ENCODE measurements around the gene MISP. TPM values are rescaled to one million over a fixed set of nuclear protein-coding genes. Genes with fewer than 3 reads are reported as not detected.

MISP gene
- total and polyA plus RNA-seq, 2 of the 8 experiments (the other 6 are each of a cell fraction or from before 2014, with no cell fraction given): 0.43 to 0.45 TPM

GRCh38 chr19:732148-733069, 18.5 kb upstream of the MISP start:
- Histone ChIP-seq H3K4ac (replicated peaks; ENCODE audit: insufficient read length, low read depth, low read length) (no peak overlapping the region), H4K20me1 (replicated peaks in 1 of 2; ENCODE audit: control insufficient read depth in 1 of 2, insufficient read depth in 2 of 2, low read length in 2 of 2) (peaks cover 0 to 9% of the 10 kb centered on the region in 2 experiments), H3K27me3 (replicated peaks in 1 of 4; ENCODE audit: control insufficient read depth in 3 of 4, extremely low read depth in 1 of 4, insufficient read depth in 3 of 4, low read length in 3 of 4) (no peaks in the 10 kb centered on the region), H3K4me2 (ENCODE audit: insufficient read depth in 1 of 2, low read depth in 2 of 2, low read length in 2 of 2) (no peak overlapping the region), H2BK15ac (ENCODE audit: low read length) (no peak overlapping the region), H3K79me2 (ENCODE audit: control insufficient read depth in 1 of 2, insufficient read depth in 2 of 2, low read length in 2 of 2) (no peaks in the 10 kb centered on the region), H3K9me3 (ENCODE audit: insufficient read depth in 2 of 2, low read depth in 1 of 2, low read length in 1 of 2) (no peaks in the 10 kb centered on the region), H3K36me3 (ENCODE audit: control insufficient read depth in 2 of 4, insufficient read depth in 4 of 4, low read length in 3 of 4) (no peaks in the 10 kb centered on the region), H3K27ac (ENCODE audit: low read depth, low read length) (no peak overlapping the region), H3K23ac (ENCODE audit: insufficient read length) (no peak overlapping the region), H2AFZ (ENCODE audit: low read length) (no peak overlapping the region), H3K9ac (replicated peaks in 1 of 4; ENCODE audit: extremely low read depth in 1 of 4, low read depth in 3 of 4, low read length in 3 of 4) (no peak overlapping the region), H2BK5ac (ENCODE audit: low read depth, low read length) (no peak overlapping the region), H3K14ac (ENCODE audit: insufficient read length) (no peak overlapping the region), H3K18ac (ENCODE audit: extremely low read depth, low read length) (no peak overlapping the region), H4K5ac (ENCODE audit: insufficient read length, low read depth, low read length) (no peak overlapping the region), H3K23me2 (ENCODE audit: low read depth, low read length) (no peaks in the 10 kb centered on the region), H3K4me1 (replicated peaks in 1 of 4; ENCODE audit: control insufficient read depth in 3 of 4, insufficient read depth in 4 of 4, low read length in 3 of 4) (no peaks in the 10 kb centered on the region), H4K91ac (replicated peaks; ENCODE audit: insufficient read length, low read length) (no peak overlapping the region), H3K56ac (replicated peaks; ENCODE audit: insufficient read length, low read depth, low read length) (no peak overlapping the region), H2AK5ac (ENCODE audit: low read depth, low read length) (no peak overlapping the region), H3K79me1 (ENCODE audit: low read depth, low read length) (no peaks in the 10 kb centered on the region; the same call in 1 of the 2 replicates), H4K8ac (ENCODE audit: extremely low read depth, insufficient read depth, low read length) (0 out of 2 replicates have a peak overlapping the region, but pooled peaks have one; percentile 14), H2BK120ac (replicated peaks; ENCODE audit: low read depth, low read length) (no peak overlapping the region), H2BK20ac (ENCODE audit: low read length) (no peak overlapping the region), H3K4me3 (ENCODE audit: extremely low read depth in 1 of 4, insufficient read depth in 2 of 4, low read depth in 3 of 4, low read length in 4 of 4) (no peak overlapping the region), H2BK12ac (ENCODE audit: low read depth, low read length) (no peak overlapping the region)
- DNase-seq (ENCODE audit: low read depth in 1 of 2, low spot score in 2 of 2): no peak
- no peak for FAIRE-seq
- CTCF ChIA-PET (ENCODE audit: partially characterized antibody): interaction anchor here (0.8 to 3.5 kb wide), 10 partner anchors 9 to 148 kb away, joined by 3 to 17 read pairs (median 5); partner anchors contain the start of gene RNF126
- POLR2A ChIA-PET (ENCODE audit: partially characterized antibody): no interaction called here
- 87% methylated on average over 24 of the region's 24 CpGs; no CpG with 5 or more reads in 1 of the 2 experiments for WGBS, 2 experiments (ENCODE audit: extremely low coverage in 1 of 2, insufficient coverage in 1 of 2, insufficient read length in 1 of 2, insufficient replicate concordance in 2 of 2, low coverage in 1 of 2, low lambda C conversion rate in 2 of 2, missing lambda C conversion rate in 1 of 2)
- TF ChIP-seq EP300 (IDR thresholded peaks at IDR 0.05; ENCODE audit: borderline replicate concordance in 1 of 2, low read depth in 2 of 2, low read length in 2 of 2): no peak
